HG03442 (cell line): ENCODE data around the gene EYA4.
A peak's percentile ranks its signal among the peaks of the same experiment; 100 is the strongest.
"Not testable (repeated sequence)": the region's sequence is repeated elsewhere in the genome, so short reads cannot be mapped to it uniquely, and the experiment has no call there.

ENCODE experiments used
- ATAC-seq: cut with Tn5 transposase; IDR thresholded peaks from one replicate; pipeline ENCODE4 v1.9.1; 2021; ENCODE audit warnings: mild to moderate bottlenecking, moderate library complexity; ENCODE audit not compliant: unreplicated experiment

Gene EYA4

GRCh38 chr6:133554121-133554520 lies 313.0 kb downstream of the EYA4 start:
- ATAC-seq, result not testable (repeated sequence)

- ATAC-seq, result no peak
Observed at GRCh38 chr6:133555685-133556084, 314.5 kb downstream of the EYA4 start.

- ATAC-seq, result no peak
Observed at GRCh38 chr6:133559926-133560325, 318.8 kb downstream of the EYA4 start.

DNA sequence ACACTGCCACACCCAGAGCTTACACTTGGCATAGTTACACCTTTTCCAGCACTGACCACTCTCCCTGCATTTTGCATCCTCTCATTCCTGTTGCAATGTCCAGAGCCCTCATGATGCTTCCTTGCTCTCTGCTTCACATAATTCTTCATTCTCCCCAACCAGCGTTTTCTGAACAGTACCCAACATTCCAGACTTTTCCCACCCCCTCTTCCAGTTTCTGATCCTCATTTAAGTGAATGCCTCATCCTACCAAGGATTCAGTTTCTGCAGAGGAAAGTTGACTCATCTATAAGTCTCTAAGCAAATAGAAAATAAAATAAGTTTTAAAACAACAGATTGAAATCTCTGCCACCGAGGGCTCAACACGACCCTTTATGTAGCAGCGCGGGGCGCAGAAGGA lies 326.5 kb downstream of the EYA4 start:
- ATAC-seq, result no peak

- peak; percentile 61 for ATAC-seq
Observed at GRCh38 chr6:133568970-133569889, 328.1 kb downstream of the EYA4 start.

DNA sequence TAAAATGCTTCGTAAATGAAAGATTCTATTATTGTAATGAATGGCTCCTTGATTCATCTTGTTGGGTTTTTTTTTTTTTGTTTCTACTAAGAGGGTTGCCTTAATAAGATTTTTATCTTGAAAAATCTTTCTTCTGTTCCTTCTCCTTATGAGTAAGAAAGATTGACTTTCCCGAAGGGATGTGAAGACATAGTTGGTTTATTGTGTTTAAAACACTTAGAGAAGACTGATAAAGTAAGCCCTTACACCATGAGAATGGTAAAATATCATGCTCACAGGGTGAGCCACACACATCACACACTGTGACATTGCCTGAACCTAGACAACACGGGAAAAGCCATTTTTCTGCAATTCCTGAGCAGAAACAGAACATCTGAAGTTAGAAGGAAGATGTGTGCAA lies 330.5 kb downstream of the EYA4 start:
- ATAC-seq, result no peak

DNA sequence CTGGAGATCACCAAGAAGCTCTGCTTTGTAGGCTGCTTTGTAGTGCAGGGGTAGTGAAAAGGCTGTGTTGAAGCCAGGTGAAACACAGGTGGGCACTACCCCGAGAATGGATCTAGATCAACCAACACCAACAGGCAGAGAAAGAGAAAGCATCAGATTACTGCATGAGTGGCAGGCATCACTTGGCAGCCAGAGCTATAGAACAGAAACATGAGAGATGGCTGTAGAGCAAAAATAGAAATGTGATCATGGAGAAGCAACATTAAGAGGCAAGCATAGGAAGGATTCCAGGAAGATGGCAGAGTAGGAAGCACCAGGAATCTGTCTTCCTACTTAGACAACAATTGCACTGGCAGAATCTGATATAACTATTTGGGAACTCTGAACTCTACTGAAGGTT lies 336.7 kb downstream of the EYA4 start:
- no peak for ATAC-seq
